Stromal cell of bone marrow (primary cell): ENCODE measurements around the gene KRTAP10-7.
"Not testable (repeated sequence)": the region's sequence is repeated elsewhere in the genome, so short reads cannot be mapped to it uniquely, and the experiment has no call there.

ENCODE experiments used
- DNase-seq: peaks from one replicate; pipeline ENCODE4 v3.0.0-alpha.2; 2012; ENCODE audit warnings: low read depth

The KRTAP10-7 gene

GRCh38 chr21:44590897-44591800 lies 9.2 kb upstream of the KRTAP10-7 start:
- not testable (repeated sequence) for DNase-seq

DNA sequence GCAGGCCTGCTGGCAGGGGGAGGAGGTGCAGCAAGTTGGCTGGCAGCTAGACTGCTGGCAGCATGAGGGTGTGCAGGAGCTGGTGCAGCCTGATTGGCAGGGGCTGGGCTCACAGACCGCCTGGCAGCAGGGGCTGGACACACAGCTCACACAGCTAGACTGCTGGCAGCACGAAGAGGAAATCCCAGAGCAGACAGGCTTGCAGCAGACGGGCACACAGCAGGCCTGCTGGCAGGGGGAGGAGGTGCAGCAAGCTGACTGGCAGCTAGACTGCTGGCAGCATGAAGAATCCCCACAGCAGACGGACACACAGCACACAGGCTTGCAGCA lies 8.6 kb upstream of the KRTAP10-7 start:
- DNase-seq, result not testable (repeated sequence)

GRCh38 chr21:44592446-44593311 lies 7.7 kb upstream of the KRTAP10-7 start, which contains the start of gene KRTAP10-6:
Gene KRTAP10-6 (minus strand): TSS chr21:44592505. CDS start chr21:44592484, 21 bp downstream.
- no peak for DNase-seq

GRCh38 chr21:44593598-44594405 lies 6.6 kb upstream of the KRTAP10-7 start:
- DNase-seq, result no peak

DNA sequence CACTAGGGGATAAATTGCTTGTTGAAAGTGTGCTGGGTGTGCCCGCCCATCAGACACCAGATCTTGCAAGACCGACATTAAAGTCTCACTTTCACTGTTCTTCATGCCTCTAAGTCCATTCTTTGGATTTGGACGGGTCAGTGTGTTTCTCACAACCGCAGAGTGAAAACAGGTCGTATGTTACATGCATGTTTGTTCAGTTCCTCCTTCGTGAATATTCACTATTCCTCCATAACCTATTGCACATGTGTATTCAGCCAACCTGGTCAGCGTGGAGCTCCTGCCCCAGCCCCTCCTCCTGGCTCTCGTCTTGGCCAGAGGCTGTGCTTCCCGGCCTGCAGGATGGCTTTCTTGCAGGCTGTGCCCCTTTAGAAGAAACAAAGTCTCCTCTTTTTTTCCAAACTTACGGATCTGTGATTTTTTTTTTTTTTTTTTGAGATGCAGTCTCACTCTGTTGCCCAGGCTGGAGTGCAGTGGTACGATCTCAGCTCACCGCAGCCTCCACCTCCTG lies 5.9 kb upstream of the KRTAP10-7 start:
- DNase-seq, result no peak

- DNase-seq, result no peak
Measured at GRCh38 chr21:44595524-44595923, 4.9 kb upstream of the KRTAP10-7 start.

DNA sequence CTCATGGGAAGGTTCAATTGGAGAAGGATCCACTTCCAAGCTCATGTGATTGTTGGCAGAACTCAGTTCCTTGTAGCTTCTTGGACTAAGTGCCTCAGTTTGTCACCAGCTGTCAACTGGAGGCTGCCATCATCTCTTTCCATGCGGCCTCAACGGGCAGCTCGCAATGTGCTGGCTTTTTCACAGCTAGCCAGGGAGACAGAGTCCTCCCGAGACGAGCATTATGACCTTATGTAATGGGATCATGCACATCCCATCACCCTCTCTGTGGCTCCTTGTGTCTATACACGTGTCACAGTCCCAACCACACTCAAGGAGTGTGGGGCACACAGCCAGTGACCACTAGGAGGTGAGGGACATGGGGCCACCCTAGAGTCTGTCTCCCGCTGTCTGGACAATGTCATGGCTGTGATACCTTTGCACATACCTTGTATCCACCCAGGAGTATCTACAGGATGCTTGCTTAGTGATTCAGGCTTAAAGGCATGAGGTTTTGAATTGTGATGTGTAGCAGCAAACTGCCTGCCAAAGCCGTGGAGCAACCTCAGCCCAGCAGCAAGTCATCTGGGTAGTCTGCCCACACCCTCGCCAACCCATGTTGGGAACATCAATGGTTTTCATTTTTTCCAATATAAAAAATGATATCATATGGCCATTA lies 4.2 kb upstream of the KRTAP10-7 start:
- no peak for DNase-seq

- DNase-seq, result no peak
Measured at GRCh38 chr21:44598061-44598460, 2.3 kb upstream of the KRTAP10-7 start.

GRCh38 chr21:44599264-44600029 lies 950 bp upstream of the KRTAP10-7 start:
- no peak for DNase-seq

GRCh38 chr21:44601091-44601490 lies 694 bp downstream of the KRTAP10-7 start:
- not testable (repeated sequence) for DNase-seq

DNA sequence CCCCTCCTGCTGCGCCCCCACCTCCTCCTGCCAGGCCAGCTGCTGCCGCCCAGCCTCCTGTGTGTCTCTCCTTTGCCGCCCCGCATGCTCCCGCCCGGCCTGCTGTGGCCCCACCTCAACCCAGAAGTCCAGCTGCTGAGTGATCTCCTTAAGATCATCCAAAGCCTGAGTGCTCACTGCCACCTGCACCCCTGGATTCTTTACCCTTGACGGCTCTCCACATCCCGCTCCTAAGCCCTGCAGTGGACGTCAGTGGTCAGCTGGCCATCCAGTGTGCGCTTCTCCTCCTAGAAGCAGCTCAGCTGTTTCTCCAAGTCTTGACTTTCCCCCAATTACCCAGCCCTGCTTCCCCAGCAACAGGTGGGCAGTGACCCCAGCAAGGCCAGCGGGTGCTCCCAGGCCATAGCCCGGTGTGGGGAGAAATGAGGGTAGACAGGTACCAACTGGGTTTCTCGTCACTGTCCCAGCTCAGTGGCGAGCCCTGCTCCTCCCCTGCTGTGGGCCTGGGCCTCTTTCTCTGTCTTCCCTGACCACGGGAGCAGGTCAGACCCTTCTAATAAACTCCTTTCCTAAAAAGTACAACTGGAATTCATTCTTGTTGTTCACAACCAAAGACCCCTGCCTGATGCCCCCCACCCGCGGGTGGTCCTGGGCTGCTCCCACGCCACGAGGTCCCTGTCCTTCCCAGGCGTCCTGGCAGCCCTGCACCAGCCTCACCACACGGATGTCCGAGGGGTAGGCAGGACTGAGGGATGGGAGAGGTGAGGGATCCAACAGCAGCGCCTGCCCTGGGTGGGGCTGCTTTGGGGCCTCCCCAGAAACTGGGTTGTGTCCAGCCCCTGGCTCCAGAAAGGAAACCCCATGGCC lies 1.4 kb downstream of the KRTAP10-7 start:
- DNase-seq, result no peak

GRCh38 chr21:44602463-44602850 lies 2.1 kb downstream of the KRTAP10-7 start:
- no peak for DNase-seq

DNA sequence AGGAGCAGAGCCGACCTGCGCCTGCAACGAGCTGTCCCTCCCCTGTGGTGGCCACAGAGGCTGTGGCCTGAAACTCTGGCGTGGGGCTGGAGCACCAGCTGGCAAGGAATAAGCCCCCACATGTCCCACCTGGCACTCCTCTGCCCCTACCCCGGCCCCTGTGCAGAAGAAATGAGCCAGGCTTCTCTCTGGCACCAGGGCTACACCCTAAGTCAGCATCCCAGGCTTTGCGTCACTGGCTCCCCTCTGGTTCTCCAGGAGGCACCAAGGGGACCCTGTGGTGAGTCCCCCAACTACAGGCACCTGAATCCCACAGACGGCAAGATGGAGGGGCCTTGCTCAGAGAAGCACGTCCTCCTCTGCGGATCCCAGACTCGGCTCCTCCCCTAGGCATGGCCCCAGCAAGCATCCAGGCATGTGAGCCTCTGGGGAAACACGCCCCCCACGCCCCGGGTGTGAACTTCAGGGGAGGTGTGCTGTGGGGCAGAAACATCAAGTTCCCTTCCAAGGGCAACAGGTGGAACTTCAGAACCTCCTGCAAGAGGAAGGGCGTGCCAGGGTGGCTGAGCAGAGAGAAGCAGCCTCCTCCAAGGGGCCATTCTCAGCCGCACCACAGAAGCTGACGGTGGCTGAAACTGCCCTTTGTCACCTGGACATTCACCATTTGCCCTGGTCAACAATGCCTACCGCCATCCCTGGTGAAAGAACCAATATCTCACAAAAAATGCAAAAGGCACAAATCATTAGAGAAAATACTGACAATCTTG lies 2.9 kb downstream of the KRTAP10-7 start:
- DNase-seq, result no peak

- DNase-seq, result no peak
Measured at GRCh38 chr21:44603911-44604310, 3.5 kb downstream of the KRTAP10-7 start.

DNA sequence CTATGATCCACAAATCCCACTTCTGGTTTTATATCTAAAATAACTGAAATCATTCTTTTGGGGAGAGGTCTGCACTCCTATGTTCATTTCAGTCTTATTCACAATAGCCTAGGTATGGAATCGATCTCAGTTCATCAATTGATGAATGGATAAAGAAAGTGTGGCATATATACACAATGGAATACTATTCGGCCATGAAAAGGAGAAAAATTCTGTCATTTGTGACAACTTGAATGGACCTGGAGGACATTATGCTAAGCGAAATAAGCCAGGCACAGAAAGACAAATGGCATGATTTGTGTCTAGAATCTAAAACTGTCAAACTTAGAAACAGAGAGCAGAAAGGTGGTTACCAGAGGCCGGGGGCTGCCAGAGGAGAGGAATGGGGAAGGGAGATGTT lies 6.1 kb downstream of the KRTAP10-7 start:
- no peak for DNase-seq

- DNase-seq, result no peak
Measured at GRCh38 chr21:44609193-44609592, 8.8 kb downstream of the KRTAP10-7 start.

DNA sequence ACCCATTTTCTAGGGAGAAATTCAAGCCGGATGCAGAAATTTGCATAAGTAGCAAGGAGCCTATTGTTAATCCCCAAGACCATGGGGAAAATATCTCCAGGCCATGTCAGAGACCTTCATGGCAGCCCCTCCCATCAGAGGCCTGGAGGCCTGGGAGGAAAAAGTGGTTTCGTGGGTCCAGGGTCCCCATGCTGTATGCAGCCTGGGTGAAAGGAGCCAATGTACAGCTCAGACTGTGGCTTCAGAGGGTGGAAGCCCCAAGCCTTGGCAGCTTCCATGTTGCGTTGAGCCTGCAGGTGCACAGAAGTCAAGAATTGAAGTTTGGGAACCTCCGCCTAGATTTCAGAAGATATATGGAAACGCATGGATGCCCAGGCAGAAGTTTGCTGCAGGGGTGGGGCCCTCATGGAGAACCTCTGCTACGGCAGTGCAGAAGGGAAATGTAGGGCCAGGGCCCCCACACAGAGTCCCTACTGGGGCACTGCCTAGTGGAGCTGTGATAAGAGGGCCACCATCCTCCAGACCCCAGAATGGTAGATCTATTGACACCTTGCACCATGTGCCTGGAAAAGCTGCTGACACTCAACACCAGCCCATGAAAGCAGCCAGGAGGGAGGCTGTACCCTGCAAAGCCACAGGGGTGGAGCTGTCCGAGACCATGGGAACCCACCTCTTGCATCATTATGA lies 9.9 kb downstream of the KRTAP10-7 start:
- not testable (repeated sequence) for DNase-seq

- no peak for DNase-seq
Measured at GRCh38 chr21:44611551-44611950, 11.2 kb downstream of the KRTAP10-7 start.
